Nephron progenitor cell (in vitro differentiated cells): ENCODE data around the gene CASP9.
"Not testable (repeated sequence)": the region's sequence is repeated elsewhere in the genome, so short reads cannot be mapped to it uniquely, and the experiment has no call there.

Source experiments
- DNase-seq: peaks from one replicate; pipeline ENCODE4 v3.0.0; 2021
- H3K27ac Mint-ChIP-seq: 2 replicates; pipeline ENCODE4 v1.8.0; 2021; ENCODE audit warnings: mild to moderate bottlenecking, moderate library complexity, mixed read lengths
- H3K27me3 Mint-ChIP-seq: 2 replicates; pipeline ENCODE4 v1.8.0; 2021; ENCODE audit warnings: mild to moderate bottlenecking, low read depth, mixed read lengths; ENCODE audit not compliant: poor library complexity
- H3K36me3 Mint-ChIP-seq: 2 replicates; pipeline ENCODE4 v1.8.0; 2021; ENCODE audit warnings: low read depth, mixed read lengths
- H3K4me1 Mint-ChIP-seq: 2 replicates; pipeline ENCODE4 v1.8.0; 2021; ENCODE audit warnings: mixed read lengths
- H3K4me3 Mint-ChIP-seq: 2 replicates; pipeline ENCODE4 v1.8.0; 2021; ENCODE audit warnings: mild to moderate bottlenecking, moderate library complexity, mixed read lengths
- H3K9me3 Mint-ChIP-seq: 2 replicates; pipeline ENCODE4 v1.8.0; 2021; ENCODE audit warnings: mild to moderate bottlenecking, moderate library complexity, mixed read lengths
- CTCF ChIP-seq: fragments of 200-600 bp; sonication (generic); IDR thresholded peaks from 2 replicates; pipeline ENCODE4 v1.5.0; 2021; ENCODE audit warnings: antibody characterized with exemption

The CASP9 gene

GRCh38 chr1:15476927-15477326 is 47.1 kb downstream of the CASP9 start:
- TF ChIP-seq CTCF: no peak
- no peak for DNase-seq
- Mint-ChIP-seq H3K9me3 (peaks cover 3% of the 10 kb centered on the region), H3K36me3 (no peaks in the 10 kb centered on the region), H3K4me3 (no peak overlapping the region), H3K4me1 (no peaks in the 10 kb centered on the region), H3K27ac (no peak overlapping the region), H3K27me3 (no peaks in the 10 kb centered on the region)

GRCh38 chr1:15475752-15476314 is 48.2 kb downstream of the CASP9 start, which contains the start of gene CELA2B:
Gene CELA2B (plus strand): TSS chr1:15476104. CDS start chr1:15476126, 22 bp downstream.
- Mint-ChIP-seq H3K36me3 (no peaks in the 10 kb centered on the region), H3K9me3 (peaks cover 6% of the 10 kb centered on the region), H3K27me3 (no peaks in the 10 kb centered on the region), H3K4me3 (no peak within 1 kb of the TSS), H3K4me1 (no peaks in the 10 kb centered on the region), H3K27ac (no peak within 1 kb of the TSS)
- DNase-seq: no peak
- TF ChIP-seq CTCF: no peak

DNA sequence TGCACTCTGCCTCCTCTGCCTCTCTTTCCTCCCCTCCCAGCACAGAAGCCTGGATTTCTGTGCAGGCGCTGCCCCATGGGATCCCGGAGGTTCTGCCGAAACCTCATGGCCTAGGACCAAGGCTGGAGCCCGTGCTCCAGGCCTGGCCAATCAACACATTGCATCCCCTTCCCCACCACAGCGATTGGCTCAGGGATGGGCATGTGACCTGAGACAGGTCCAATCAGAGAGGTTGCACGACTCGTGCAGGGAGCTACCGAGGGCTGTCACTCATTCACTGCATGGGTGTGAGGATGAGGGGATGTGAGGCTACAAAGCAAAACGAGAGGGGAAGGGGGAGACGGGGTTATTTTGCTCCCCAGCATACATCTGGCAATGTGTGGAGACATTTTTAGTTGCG is 51.4 kb downstream of the CASP9 start:
- H3K36me3 Mint-ChIP-seq: peaks cover 5% of the 10 kb centered on the region
- TF ChIP-seq CTCF: no peak
- peaks cover 7% of the 10 kb centered on the region for H3K27me3 Mint-ChIP-seq
- DNase-seq: no peak
- no peak overlapping the region for H3K27ac Mint-ChIP-seq
- peaks cover 15% of the 10 kb centered on the region for H3K9me3 Mint-ChIP-seq
- no peak overlapping the region for H3K4me3 Mint-ChIP-seq
- H3K4me1 Mint-ChIP-seq: peaks cover 6% of the 10 kb centered on the region

- not testable (repeated sequence) for DNase-seq, H3K4me3 Mint-ChIP-seq, H3K36me3 Mint-ChIP-seq, H3K4me1 Mint-ChIP-seq, H3K27ac Mint-ChIP-seq, H3K27me3 Mint-ChIP-seq
- peaks cover 15% of the 10 kb centered on the region for H3K9me3 Mint-ChIP-seq
Observed at GRCh38 chr1:15471723-15472122, 52.3 kb downstream of the CASP9 start.

DNA sequence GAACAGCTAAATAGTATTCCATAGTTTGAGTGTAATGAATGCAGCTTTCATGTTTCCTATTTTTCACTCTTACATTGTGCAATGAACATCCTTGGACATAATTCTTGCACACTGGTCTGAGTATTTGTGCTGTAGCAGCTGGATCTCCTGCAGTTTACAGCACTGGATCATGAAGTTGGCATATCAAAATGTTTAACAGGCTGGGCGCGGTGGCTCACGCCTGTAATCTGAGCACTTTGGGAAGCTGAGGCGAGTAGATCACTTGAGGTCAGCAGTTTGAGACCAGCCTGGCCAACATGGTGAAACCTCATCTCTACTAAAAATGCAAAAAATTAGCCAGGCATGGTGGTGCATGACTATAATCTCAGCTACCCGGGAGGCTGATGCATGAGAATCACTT is 52.9 kb downstream of the CASP9 start:
- DNase-seq, H3K4me1 Mint-ChIP-seq, H3K36me3 Mint-ChIP-seq, H3K4me3 Mint-ChIP-seq, H3K27ac Mint-ChIP-seq: not testable (repeated sequence)
- Mint-ChIP-seq H3K27me3 (peaks cover 14% of the 10 kb centered on the region), H3K9me3 (peaks cover 15% of the 10 kb centered on the region)

DNA sequence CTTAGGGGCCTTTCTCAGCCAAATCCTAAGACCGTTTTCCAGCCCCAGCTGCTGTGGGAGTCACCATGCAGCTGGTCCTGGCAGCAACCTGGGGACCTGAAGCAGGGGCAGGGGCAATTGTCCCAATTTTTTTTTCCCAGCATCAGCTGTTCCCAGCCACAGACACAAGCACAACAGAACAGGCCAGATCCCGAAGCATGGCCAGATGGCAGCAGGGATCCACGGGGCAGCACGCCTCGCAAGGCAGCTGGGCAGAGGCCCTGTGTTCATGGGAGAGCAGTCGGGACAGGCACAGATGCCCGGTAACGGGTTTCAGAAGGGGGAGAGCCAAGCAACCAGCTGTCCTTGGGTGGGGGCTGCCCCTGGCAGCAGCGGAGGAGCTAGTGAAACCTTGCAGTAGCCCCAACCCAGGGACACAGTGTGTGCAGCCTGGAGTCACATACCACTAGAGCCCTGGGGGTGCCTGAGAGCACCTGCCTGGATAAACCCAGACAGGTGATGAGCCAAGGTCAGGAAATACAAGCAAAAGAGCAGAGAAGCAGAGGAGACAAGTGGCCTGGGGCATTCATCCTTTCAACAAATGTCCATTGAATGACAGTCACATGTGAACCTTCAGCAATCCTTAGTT is 54.1 kb downstream of the CASP9 start:
- not testable (repeated sequence) for H3K4me1 Mint-ChIP-seq, H3K36me3 Mint-ChIP-seq, DNase-seq
- Mint-ChIP-seq H3K9me3 (peaks cover 15% of the 10 kb centered on the region), H3K27ac (peak overlapping the region; percentile 69), H3K4me3 (peak overlapping the region; percentile 21), H3K27me3 (peaks cover 14% of the 10 kb centered on the region)

DNA sequence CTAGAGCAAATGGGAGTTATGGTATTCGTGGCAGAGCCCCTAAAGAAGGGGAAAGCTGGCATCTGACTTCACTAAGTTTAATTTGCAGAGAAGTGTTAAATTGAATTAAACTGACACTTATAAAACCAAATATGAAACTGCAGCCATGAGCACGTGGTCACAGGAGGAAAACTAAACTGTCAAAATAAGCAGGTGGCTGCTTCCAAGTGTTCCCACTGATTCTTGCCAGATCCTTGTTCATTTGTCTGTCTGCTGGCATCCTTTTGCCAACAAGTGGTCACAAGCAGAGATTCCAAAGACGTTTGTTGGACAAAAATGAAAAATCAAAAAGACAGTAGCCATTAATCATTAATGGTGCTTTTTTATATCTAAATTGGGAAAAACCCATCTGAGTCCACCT is 54.7 kb downstream of the CASP9 start:
- Mint-ChIP-seq H3K4me3 (no peak overlapping the region), H3K27ac (no peak overlapping the region)

More for the DNA sequence above, 54.7 kb downstream of the CASP9 start:
- Mint-ChIP-seq H3K9me3 (peaks cover 15% of the 10 kb centered on the region), H3K36me3 (peaks cover 5% of the 10 kb centered on the region), H3K27me3 (peaks cover 14% of the 10 kb centered on the region), H3K4me1 (peaks cover 9% of the 10 kb centered on the region)
- no peak for TF ChIP-seq CTCF
- no peak for DNase-seq
